Stimulated activated CD8-positive, alpha-beta memory T cell treated with anti-CD3 and anti-CD28 coated beads, Interleukin-12 subunit alpha, Interleukin-12 subunit beta, amount 100 ng/mL, for 1 hour (primary cell): ENCODE data around the gene IL10.
"Not testable (repeated sequence)": the region's sequence is repeated elsewhere in the genome, so short reads cannot be mapped to it uniquely, and the experiment has no call there.

Experiments
- DNase-seq: peaks from one replicate; pipeline ENCODE4 v3.0.0-alpha.2; 2020; ENCODE audit warnings: low read depth

Gene IL10

DNA sequence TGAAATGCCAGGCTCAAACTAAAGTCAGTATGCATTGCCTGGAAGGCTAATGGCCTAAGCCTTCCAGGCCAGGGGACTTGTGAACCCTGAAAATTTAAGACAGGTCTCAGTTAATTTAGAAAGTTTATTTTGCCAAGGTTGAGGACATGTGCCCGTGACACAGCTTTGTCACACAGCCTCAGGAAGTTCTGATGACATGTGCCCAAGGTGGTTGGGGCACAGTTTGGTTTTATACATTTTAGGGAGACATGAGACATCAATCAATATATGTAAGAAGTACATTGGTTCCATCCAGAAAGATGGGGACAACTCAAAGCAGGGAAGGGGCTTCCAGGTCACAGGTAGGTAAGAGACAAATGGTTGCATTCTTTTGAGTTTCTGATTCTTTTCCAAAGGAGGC lies 6.5 kb downstream of the IL10 start:
- not testable (repeated sequence) for DNase-seq

- DNase-seq, result not testable (repeated sequence)
Observed at GRCh38 chr1:206762741-206763364, 9.4 kb downstream of the IL10 start.

DNA sequence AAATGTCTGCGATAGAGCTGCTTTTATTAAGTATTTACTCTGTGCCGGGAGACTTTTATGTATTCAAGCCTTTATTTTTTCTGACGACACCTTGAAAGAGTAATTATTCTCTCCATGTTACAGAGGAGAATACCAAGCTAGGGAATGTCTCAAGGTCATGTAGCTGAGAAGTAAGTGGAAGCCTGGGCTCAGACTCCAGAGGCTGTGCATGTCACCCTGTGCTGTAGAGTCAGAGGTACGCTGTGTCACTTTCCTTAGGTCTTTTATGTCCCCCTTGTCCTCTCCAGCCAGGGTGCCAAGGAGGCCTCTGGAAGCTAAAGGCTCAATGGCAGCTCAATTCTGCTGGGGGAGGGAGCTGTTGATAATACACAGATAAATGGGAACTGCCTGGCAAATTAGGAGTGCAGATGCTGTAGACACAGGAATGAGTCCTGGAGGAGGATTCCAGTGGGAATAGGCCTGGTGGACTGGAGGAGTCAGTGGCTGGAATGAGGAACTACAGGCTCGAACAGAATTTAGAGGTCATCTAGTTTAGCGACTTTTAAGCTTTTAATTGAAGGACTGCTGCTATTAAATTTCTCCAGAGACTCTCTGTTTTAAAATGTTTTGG lies 11.0 kb downstream of the IL10 start:
- no peak for DNase-seq

DNA sequence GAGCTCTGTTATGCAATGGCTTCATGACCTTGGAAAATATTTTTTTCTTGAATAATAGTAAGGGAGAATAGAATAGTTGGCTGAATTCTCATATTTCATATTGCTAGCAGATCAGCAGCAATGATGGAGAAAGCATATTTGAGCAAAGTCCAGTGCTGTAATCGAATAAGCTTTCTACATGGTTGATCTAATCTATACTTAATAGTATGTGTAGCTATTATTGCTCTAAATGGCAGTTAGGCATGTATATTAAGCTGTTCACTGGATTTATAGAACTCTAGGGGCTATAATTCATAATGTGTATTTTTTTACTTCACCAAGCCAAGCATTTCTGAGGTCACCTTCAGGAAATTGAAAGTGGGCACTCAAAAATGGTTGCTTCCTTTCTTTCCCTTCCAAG lies 11.7 kb downstream of the IL10 start:
- DNase-seq, result no peak

DNA sequence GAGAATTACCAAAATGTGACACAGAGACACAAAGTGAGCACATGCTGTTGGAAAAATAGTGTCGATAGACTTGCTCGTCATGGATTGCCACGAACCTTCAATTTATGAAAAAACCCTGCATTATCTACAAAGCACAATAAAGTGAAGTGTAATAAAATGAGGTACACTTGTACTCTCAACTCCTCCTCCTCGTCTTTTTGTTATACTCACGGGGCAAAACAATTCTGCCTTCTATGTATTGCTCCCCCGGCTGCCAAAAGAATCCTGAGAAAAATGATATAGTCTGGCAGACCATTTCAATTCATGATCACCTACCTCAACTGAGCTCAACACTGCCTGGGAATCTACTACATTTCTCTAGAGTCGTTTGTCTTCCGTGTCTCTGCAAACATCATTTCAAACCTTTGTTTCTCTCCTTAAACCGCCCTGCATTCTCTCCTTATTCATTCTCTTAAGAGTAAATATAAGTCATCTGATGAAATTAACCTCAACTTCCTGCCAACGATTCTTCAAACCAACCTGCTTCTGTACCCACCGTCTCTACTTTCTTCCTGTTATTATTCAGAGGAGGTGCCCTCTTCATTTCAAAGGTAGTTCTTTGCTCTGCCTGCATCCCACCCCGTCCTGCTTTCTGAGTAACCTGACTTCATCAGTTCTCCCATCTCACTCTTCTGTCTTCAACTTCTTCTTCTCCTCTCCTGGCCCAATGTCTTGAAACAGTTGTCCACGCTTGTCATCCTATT lies 14.6 kb downstream of the IL10 start:
- no peak for DNase-seq

GRCh38 chr1:206754011-206754410 lies 18.3 kb downstream of the IL10 start:
- DNase-seq, result no peak

DNA sequence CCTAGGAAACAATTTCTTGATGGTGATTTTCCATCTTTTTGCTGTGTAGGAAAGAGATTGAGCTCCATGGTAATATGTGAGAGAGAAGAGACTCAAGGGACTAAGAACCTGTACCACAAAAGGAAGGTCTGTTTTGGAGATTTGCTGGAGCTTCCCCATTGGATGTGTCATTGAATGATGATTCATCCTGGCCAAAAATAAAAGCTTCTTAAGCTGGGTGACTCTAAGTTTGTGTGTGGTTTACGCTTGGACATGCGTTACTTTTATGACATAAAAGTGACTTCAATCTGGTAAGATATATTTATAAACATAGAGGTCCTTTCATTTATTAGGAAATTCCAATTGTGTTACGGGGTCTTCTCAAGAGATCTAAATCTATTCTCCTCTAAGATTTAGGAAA lies 19.2 kb downstream of the IL10 start:
- DNase-seq, result no peak

DNA sequence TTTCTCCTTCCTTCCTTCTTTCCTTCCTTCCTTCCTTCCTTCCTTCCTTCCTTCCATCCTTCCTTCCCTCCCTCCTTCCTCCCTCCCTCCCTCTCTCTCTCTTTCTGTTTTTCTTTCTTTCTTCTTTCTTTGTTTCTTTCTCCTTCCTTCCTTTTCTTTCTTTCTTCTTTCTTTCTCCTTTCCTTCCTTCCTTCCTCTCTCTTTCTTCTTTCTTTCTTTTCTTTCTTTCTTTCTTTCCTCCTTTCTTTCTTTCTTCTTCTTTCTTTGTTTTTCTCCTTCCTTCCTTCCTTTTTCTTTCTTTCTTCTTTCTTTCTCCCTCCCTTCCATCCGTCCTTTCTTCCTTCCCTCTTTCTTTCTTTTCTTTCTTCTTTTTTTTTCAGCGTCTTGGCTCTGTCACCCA lies 19.8 kb downstream of the IL10 start:
- DNase-seq, result no peak

- no peak for DNase-seq
Observed at GRCh38 chr1:206751891-206752290, 20.4 kb downstream of the IL10 start.

GRCh38 chr1:206748348-206749030 lies 23.8 kb downstream of the IL10 start:
- DNase-seq, result no peak

DNA sequence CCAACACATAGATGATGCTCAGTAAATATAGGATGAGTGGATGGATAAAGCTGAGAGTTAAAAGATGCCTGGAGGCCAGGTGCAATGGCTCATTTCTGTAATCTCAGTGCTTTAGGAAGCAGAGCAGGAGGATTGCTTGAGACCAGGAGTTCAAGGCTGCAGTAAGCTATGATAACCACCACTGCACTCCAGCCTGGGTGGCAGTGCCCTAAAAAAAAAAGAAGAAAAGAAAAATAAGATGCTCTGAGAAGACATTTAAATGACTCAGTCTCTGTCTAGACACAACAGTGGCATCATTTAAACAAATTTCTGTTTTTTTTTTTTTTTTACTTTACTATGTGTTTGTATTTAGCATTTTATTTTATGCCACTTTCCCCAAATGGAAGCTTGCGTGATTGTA lies 27.0 kb downstream of the IL10 start:
- DNase-seq, result no peak

DNA sequence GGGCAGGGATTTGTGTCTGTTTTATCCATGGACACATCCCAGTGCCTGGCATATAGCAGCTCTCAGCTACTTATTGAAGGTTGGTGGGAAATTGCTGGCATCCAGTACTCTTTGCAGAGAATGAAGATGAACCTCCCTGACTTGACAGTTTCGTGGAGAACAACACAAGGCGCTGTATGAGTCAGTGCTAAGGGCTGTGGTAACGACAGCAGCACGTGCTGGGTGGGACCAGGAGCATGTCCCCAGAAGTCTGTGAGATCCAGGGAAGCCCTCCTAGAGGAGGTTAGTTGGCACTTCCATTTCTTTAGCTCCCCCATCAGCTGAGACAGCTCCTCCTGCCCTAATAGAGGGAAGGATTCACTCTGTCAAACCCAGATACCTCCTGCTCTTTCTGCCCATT lies 27.6 kb downstream of the IL10 start:
- no peak for DNase-seq

GRCh38 chr1:206742719-206743383 lies 29.4 kb downstream of the IL10 start:
- DNase-seq, result no peak

GRCh38 chr1:206741142-206741701 lies 31.1 kb downstream of the IL10 start:
- no peak for DNase-seq

- DNase-seq, result no peak
Observed at GRCh38 chr1:206739411-206740076, 32.8 kb downstream of the IL10 start.

DNA sequence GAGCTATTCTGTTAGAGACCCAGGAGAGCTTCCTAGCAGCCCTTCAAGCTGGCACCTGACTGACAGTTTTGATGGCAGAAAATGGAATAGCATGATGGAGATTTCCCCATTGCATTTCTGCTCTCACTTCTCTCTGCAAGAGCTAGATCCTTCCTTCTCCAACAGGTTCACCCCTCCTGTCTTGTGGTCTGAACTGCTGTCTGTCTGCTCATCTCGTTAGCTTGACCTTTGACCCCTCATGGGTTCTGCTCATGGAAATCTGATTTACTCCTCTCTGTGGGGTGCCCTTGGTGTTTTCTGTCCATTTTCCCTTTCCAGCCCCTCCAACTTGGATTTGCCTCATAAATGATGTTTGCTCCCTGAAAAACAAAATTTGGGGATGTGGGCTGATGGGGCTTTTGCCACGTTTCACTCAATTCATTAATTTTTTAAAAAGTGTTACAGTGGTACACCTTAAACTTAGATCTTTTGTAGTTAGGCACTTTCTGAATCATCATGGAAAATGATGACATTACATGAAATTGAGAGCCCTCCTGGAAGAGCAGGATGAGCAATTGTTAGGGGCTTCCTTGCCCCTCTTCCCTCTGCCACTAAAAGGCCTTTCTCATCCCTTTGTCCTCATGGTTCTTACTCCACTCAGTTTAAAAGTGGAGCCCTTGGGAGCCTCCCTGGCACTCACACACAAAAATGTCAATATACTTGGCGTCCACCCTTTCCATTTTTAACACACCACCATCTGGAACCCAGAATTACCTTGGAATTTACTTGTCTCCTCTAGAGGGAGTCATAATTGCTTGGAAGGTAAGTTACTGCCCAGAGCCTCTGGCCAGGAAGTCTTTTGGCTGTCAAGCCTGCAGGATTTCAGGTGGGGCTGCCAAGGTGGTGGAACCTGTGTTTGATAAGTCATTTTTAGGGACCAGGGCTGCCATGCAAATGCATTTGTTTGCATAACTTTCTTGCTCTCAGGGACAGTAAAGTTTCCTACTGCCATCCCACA lies 33.6 kb downstream of the IL10 start:
- DNase-seq, result no peak

DNA sequence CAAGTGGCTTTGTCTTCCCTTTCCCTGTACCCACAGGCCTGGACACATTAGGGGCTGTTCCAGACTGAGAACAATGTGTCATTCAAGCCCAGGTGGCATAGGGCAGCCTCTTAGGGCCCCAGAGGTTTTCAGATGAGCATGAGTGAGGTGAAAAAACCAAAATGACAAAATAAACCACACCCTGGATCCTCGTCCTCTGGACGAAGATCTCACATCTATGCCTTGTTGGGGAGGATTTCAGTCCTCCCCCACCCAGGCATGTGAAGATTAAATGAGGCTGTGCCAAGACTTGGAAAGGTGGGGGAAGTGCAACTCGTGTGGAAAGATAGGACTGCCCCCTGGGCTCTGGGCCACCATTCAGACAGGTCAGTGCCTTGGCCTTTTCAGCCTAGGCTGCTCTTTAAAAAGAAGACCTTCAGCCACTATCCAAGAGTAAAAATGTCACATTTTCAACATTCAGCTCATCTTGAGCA lies 34.5 kb downstream of the IL10 start:
- no peak for DNase-seq

GRCh38 chr1:206736878-206737728 lies 35.2 kb downstream of the IL10 start:
- peak; percentile 32 for DNase-seq

GRCh38 chr1:206735553-206736031 lies 36.7 kb downstream of the IL10 start:
- no peak for DNase-seq
